ENCODE measurements around the gene OR51G1.

OR51G1 gene

DNA sequence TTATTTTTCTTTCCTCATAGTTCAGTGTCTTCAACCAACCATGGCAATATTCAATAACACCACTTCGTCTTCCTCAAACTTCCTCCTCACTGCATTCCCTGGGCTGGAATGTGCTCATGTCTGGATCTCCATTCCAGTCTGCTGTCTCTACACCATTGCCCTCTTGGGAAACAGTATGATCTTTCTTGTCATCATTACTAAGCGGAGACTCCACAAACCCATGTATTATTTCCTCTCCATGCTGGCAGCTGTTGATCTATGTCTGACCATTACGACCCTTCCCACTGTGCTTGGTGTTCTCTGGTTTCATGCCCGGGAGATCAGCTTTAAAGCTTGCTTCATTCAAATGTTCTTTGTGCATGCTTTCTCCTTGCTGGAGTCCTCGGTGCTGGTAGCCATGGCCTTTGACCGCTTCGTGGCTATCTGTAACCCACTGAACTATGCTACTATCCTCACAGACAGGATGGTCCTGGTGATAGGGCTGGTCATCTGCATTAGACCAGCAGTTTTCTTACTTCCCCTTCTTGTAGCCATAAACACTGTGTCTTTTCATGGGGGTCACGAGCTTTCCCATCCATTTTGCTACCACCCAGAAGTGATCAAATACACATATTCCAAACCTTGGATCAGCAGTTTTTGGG is 42.2 kb downstream of the OR51G1 start, which contains the start of gene OR51T1:
Gene OR51T1, plus strand, starts transcription at position 41 of the 641 bp plus-strand sequence. Its CDS starts 0 bp downstream, at position 41.
- WGBS: 47% methylated on average over 8 of the region's 8 CpGs

GRCh38 chr11:4881188-4881587 is 43.0 kb downstream of the OR51G1 start:
- no peak overlapping the region for H2BK12ac ChIP-seq (ENCODE audit: low read length in 2 of 2)
- DNase-seq: no peak
- H2BK15ac ChIP-seq (ENCODE audit: low read depth, poor library complexity, severe bottlenecking): no peak overlapping the region

More for the DNA sequence above, 42.2 kb downstream of the OR51G1 start, which contains the start of gene OR51T1:
- Histone ChIP-seq H4K91ac (ENCODE audit: low read length) (no peak within 1 kb of the TSS), H3K4me3 (ENCODE audit: insufficient read depth in 1 of 2, low read depth in 1 of 2, low read length in 2 of 2) (no peak within 1 kb of the TSS), H3K9me3 (ENCODE audit: control insufficient read depth, low read length) (no peaks in the 10 kb centered on the region), H4K8ac (ENCODE audit: low read length) (no peak within 1 kb of the TSS), H2BK120ac (ENCODE audit: low read depth, low read length) (no peak within 1 kb of the TSS), H3K18ac (ENCODE audit: low read depth in 1 of 2, low read length in 2 of 2) (no peak within 1 kb of the TSS), H3K14ac (ENCODE audit: low read length in 2 of 2) (no peak within 1 kb of the TSS), H3K23ac (ENCODE audit: low read length in 2 of 2) (no peak within 1 kb of the TSS), H3K27me3 (ENCODE audit: control insufficient read depth in 1 of 2, insufficient read depth in 1 of 2, low read length in 2 of 2) (no peaks in the 10 kb centered on the region), H2AK5ac (ENCODE audit: low read length, severe bottlenecking) (no peak within 1 kb of the TSS), H2AFZ (ENCODE audit: low read depth, low read length) (no peak within 1 kb of the TSS), H3K4ac (ENCODE audit: low read depth in 1 of 2, low read length in 2 of 2) (no peak within 1 kb of the TSS), H3K4me2 (ENCODE audit: low read length, poor library complexity, severe bottlenecking) (no peak within 1 kb of the TSS), H2BK5ac (ENCODE audit: low read depth, low read length, poor library complexity, severe bottlenecking) (no peak within 1 kb of the TSS), H3K79me1 (replicated peaks; ENCODE audit: low read length, poor library complexity, severe bottlenecking) (no peaks in the 10 kb centered on the region), H3K36me3 (ENCODE audit: control insufficient read depth in 1 of 2, insufficient read depth in 2 of 2, low read depth in 1 of 2, low read length in 2 of 2) (no peaks in the 10 kb centered on the region), H3K27ac (ENCODE audit: low read length, poor library complexity, severe bottlenecking) (no peak within 1 kb of the TSS), H2BK15ac (ENCODE audit: low read depth, poor library complexity, severe bottlenecking) (no peak within 1 kb of the TSS), H3K4me1 (ENCODE audit: control insufficient read depth, insufficient read depth, low read depth, low read length) (peaks cover 2% of the 10 kb centered on the region), H2BK12ac (ENCODE audit: low read length in 2 of 2) (no peak within 1 kb of the TSS), H3K9ac (ENCODE audit: low read length) (no peak within 1 kb of the TSS)
- DNase-seq: peak; percentile 16

More at GRCh38 chr11:4881188-4881587, 43.0 kb downstream of the OR51G1 start:
- 71% methylated on average over 4 of the region's 4 CpGs for WGBS
- Histone ChIP-seq H2BK5ac (ENCODE audit: low read depth, low read length, poor library complexity, severe bottlenecking) (no peak overlapping the region), H3K36me3 (ENCODE audit: control insufficient read depth in 1 of 2, insufficient read depth in 2 of 2, low read depth in 1 of 2, low read length in 2 of 2) (no peaks in the 10 kb centered on the region), H3K79me1 (replicated peaks; ENCODE audit: low read length, poor library complexity, severe bottlenecking) (no peaks in the 10 kb centered on the region), H3K4me2 (ENCODE audit: low read length, poor library complexity, severe bottlenecking) (no peak overlapping the region), H2AK5ac (ENCODE audit: low read length, severe bottlenecking) (no peak overlapping the region), H3K23ac (ENCODE audit: low read length in 2 of 2) (no peak overlapping the region), H3K9ac (ENCODE audit: low read length) (no peak overlapping the region), H2BK120ac (ENCODE audit: low read depth, low read length) (no peak overlapping the region), H3K4me3 (ENCODE audit: insufficient read depth in 1 of 2, low read depth in 1 of 2, low read length in 2 of 2) (no peak overlapping the region), H3K18ac (ENCODE audit: low read depth in 1 of 2, low read length in 2 of 2) (no peak overlapping the region), H3K4me1 (ENCODE audit: control insufficient read depth, insufficient read depth, low read depth, low read length) (peaks cover 2% of the 10 kb centered on the region), H3K27ac (ENCODE audit: low read length, poor library complexity, severe bottlenecking) (no peak overlapping the region), H4K8ac (ENCODE audit: low read length) (no peak overlapping the region), H3K9me3 (ENCODE audit: control insufficient read depth, low read length) (no peaks in the 10 kb centered on the region), H3K27me3 (ENCODE audit: control insufficient read depth in 1 of 2, insufficient read depth in 1 of 2, low read length in 2 of 2) (no peaks in the 10 kb centered on the region), H4K91ac (ENCODE audit: low read length) (no peak overlapping the region), H3K4ac (ENCODE audit: low read depth in 1 of 2, low read length in 2 of 2) (no peak overlapping the region), H2AFZ (ENCODE audit: low read depth, low read length) (no peak overlapping the region), H3K14ac (ENCODE audit: low read length in 2 of 2) (no peak overlapping the region)
